GM21825 (cell line): Measurements from ENCODE around the gene LDLRAD2.

ENCODE experiments used
- ATAC-seq: cut with Tn5 transposase; IDR thresholded peaks from one replicate; pipeline ENCODE4 v1.9.1; 2021; ENCODE audit warnings: mild to moderate bottlenecking, moderate library complexity; ENCODE audit not compliant: unreplicated experiment

Gene LDLRAD2

GRCh38 chr1:21857840-21858670, 46.0 kb downstream of the LDLRAD2 start:
- ATAC-seq, result no peak

- ATAC-seq, result no peak
These were observed 47.7 kb downstream of the LDLRAD2 start for GRCh38 chr1:21859669-21860179.

DNA sequence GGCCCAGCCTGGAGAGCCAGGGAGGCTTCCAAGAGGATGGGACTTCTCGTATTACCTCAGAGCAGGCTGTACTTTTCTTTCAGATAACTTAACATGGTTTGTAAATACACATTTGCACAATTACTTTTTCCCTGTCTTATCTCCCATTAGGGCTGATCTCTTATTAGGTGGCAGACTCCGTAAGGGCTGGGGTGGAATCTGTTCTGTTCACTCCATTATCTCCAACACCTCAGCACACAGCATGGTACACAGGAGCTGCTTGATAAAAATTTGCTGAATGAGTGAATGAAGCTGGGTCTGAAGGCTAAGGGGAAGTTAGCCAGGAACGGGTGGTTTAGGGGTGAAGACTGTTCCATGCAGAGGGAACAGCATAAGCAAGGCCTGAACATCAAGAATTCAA, 48.9 kb downstream of the LDLRAD2 start:
- ATAC-seq, result no peak

GRCh38 chr1:21861602-21862429, 49.8 kb downstream of the LDLRAD2 start:
- ATAC-seq, result no peak

GRCh38 chr1:21863981-21864380, 51.9 kb downstream of the LDLRAD2 start:
- no peak for ATAC-seq

GRCh38 chr1:21864730-21865129, 52.7 kb downstream of the LDLRAD2 start:
- no peak for ATAC-seq

GRCh38 chr1:21865609-21865942, 53.5 kb downstream of the LDLRAD2 start:
- ATAC-seq, result no peak

DNA sequence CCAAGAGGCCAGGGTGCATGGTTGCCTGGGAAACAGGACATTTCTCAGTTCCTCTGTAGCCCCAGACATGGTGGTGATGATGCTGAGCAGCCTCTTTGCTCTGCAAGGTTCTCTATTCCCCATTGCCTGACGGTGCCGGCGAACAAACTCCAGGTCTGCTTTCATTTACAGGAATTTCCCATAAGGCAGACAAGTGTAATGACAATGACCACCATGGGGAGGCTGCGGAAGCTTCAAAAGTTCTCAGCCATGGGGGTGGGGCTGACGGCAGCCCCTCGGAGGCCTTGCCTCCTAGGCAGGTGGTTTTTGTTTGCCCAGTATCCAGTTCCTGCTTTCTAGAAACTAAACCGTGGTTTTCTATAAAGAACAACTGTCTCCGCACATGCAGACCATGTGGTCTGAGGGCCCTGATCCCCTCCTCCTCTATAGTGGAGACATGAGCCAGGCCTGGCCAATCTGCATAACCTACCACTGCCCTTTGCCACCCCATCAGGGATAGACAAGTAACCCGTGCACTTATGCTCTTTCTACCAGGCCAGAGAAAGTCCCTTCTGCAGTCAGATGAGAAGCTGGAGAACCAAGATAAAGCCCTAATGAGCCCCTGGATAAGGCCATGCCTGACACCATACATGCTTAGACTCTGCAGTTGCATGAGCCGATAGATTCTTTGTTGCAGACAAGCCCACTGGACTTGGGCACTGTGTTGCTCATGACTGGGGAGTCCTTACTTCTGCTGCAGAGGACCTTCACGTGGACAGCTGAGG, 54.1 kb downstream of the LDLRAD2 start:
- ATAC-seq, result peak; percentile 79

- no peak for ATAC-seq
These were observed 54.6 kb downstream of the LDLRAD2 start for GRCh38 chr1:21866707-21867043.

DNA sequence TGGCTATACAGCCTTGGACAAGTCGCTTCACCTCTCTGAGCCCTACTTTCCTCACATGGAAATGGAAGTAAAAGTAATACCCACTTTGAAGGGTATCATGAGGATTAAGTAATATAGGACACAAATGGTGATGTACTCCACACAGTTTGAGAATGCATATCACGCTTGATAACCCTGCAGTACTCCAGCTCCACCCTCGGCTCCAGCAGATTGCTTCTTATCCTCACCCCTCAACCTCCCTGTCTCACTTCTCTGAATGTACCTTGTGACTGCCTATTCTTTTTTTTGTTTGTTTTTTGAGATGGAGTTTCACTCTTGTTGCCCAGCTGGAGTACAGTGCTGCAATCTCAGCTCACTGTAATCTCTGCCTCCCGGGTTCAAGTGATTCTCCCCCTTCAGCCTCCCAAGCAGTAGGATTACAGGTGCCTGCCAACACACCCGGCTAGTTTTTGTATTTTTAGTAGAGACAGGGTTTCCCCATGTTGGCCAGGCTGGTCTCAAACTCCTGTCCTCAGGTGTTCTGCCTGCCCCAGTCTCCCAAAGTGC, 55.5 kb downstream of the LDLRAD2 start:
- no peak for ATAC-seq

DNA sequence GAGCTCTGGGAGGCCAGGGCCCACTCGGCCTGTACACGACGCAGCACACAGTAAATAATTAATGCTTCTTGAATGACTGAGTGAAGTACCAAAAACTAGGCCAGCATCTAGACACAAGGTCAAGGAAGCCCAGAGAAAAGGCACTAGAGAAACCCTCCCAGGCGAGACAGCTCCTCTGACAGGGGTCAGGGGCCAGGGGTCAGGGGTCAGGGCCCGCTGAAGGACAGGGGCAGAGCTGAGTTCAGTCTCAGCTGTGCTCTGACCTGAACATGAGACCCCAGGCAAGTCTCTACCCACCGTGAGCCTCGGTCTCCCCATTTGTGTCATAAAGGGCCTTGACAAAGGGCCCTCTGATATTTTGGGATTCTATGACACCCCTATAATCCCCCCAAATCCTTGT, 56.4 kb downstream of the LDLRAD2 start:
- ATAC-seq, result no peak

DNA sequence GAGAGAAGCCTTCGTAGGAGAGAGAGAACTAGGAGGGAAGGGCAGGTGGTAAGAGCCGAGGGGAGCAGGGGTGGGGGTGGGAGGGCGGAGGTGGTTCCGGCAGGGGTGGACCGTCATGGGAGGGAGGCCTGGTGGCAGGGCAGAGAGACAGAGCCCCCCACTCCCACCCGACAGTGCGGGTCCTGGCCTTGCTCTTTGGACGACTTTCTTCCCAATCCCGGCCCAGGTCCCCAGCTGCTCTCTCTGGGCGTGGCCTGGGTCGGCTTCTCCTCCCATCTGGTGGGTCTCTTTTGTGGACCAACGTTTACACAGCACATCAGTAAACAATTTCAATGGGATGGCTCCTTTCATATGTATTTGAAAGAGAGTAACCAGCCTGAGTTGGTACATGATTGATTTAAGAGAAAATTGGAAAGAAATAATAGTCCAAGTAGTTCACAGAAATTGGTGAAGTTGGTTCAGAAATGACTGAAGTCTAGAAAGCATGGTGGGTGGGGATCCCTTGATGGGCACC, 56.9 kb downstream of the LDLRAD2 start:
- ATAC-seq, result no peak

- no peak for ATAC-seq
These were observed 57.6 kb downstream of the LDLRAD2 start for GRCh38 chr1:21869620-21870121.

DNA sequence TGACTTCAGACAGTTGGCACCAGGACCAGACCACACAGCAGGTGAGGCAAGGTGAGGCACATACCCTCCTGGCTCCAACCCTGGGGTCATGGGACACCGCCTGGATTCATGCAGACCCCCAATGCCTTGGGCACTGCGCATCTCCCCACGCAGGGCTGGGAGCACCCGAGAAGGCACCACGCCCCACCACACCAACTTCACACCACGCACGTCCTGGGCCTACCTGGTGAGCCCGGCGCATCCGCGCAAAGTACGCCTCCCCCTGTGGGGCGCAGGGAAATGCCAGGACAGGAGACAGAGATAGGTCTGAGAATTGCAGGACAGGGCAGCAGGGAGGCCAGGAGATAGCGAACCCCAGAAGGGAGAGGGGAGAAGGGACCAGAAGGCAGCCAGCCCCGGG, 58.5 kb downstream of the LDLRAD2 start:
- ATAC-seq, result no peak

GRCh38 chr1:21871943-21872342, 59.9 kb downstream of the LDLRAD2 start:
- no peak for ATAC-seq

- ATAC-seq, result no peak
These were observed 60.5 kb downstream of the LDLRAD2 start for GRCh38 chr1:21872445-21873079.

- ATAC-seq, result no peak
These were observed 61.1 kb downstream of the LDLRAD2 start for GRCh38 chr1:21873174-21873573.

DNA sequence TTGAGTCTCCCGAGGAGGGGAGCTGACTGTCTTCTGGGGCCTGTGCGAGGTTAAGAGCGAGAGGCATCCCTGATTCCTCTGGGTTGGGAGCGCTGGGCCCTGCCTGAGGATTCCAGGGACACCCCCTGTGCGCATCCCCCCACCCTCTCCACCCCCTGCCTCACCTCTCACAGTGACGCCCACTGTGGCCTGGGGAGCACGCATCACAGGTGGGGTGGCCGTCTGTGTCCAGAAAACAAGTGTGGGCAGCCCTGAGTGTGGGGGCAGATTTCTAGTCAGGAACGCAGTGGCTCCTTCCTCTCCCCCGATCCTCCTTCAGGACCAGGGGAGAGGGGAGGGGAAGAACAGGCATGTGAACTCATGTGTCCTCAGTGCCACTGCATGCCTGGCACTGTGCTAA, 61.7 kb downstream of the LDLRAD2 start:
- ATAC-seq, result no peak

DNA sequence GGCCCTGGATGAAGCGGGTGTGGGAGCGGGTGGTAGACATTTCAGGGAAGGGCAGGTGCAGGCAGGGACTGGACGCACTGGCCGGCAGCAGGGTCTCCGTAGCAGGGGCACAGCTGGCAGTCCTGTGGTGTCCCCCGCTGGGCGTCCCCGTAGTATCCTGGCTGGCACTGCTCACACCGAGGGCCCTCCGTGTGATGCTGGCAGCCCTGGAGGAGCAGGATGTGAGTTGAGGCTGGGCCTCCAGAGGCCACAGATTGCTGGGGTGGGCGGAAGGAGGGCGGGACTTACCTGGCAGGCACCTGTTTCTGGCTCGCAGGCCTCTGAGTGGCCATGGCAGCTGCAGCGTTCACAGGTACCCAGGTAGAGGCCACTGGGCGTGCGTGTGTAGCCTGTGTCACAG, 62.3 kb downstream of the LDLRAD2 start:
- no peak for ATAC-seq
